ENCODE results near the gene OR8H2.
"Not testable (repeated sequence)": the region's sequence is repeated elsewhere in the genome, so short reads cannot be mapped to it uniquely, and the experiment has no call there.

Gene OR8H2

GRCh38 chr11:56103210-56103737 lies at the start of gene OR8H2:
Gene OR8H2, plus strand, starts transcription at chr11:56103687. Its CDS starts 1,356 bp downstream, at chr11:56105043.
- DNase-seq (ENCODE audit: low spot score): no peak

- not testable (repeated sequence) for DNase-seq (ENCODE audit: low spot score)
Measured at GRCh38 chr11:56056366-56056765, 47.1 kb upstream of the OR8H2 start.

- not testable (repeated sequence) for DNase-seq (ENCODE audit: low spot score)
Measured at GRCh38 chr11:56057661-56058237, 45.7 kb upstream of the OR8H2 start.

GRCh38 chr11:56058260-56058780 lies 45.2 kb upstream of the OR8H2 start:
- DNase-seq (ENCODE audit: low spot score): not testable (repeated sequence)

- no peak for DNase-seq (ENCODE audit: low spot score)
Measured at GRCh38 chr11:56066980-56067379, 36.5 kb upstream of the OR8H2 start.

- DNase-seq (ENCODE audit: low spot score): no peak
Measured at GRCh38 chr11:56089697-56090096, 13.8 kb upstream of the OR8H2 start.

- DNase-seq (ENCODE audit: low spot score): no peak
Measured at GRCh38 chr11:56093008-56093407, 10.5 kb upstream of the OR8H2 start, which contains the start of gene OR8I2. Gene OR8I2, plus strand, starts transcription at chr11:56093308. Its CDS starts 0 bp downstream, at chr11:56093308.

- no peak for DNase-seq (ENCODE audit: low spot score)
Measured at GRCh38 chr11:56122073-56122472, 18.6 kb downstream of the OR8H2 start, which contains the start of gene OR8H3. Gene OR8H3, plus strand, starts transcription at chr11:56122373. Its CDS starts 0 bp downstream, at chr11:56122373.

GRCh38 chr11:56140151-56140661 lies 36.7 kb downstream of the OR8H2 start, which contains the start of gene OR8J3:
Gene OR8J3, minus strand, starts transcription at chr11:56140201. Its CDS starts 2,483 bp downstream, at chr11:56137718.
- no peak for DNase-seq (ENCODE audit: low spot score)

GRCh38 chr11:56143681-56144080 lies 40.2 kb downstream of the OR8H2 start:
- DNase-seq (ENCODE audit: low spot score): not testable (repeated sequence)

- DNase-seq (ENCODE audit: low spot score): no peak
Measured at GRCh38 chr11:56151376-56151775, 47.9 kb downstream of the OR8H2 start.

GRCh38 chr11:56152333-56152732 lies 48.8 kb downstream of the OR8H2 start:
- DNase-seq (ENCODE audit: low spot score): no peak

Data from GM03348 (cell line).